H1 (cell line): ENCODE data around the gene OBI1. TPM values are rescaled to one million over a fixed set of nuclear protein-coding genes. Genes with fewer than 3 reads are reported as not detected.
A peak's percentile ranks its signal among the peaks of the same experiment; 100 is the strongest.

Source experiments
- CTCF ChIA-PET: fragments of 300-600 bp; sonication (Branson Sonifier 250); formaldehyde crosslinking; loops from one replicate; lab custom pipeline; 2021; ENCODE audit not compliant: partially characterized antibody; lab: Charles Lee
- POLR2A ChIA-PET: fragments of 300-600 bp; sonication (Branson Sonifier 250); formaldehyde crosslinking; loops from one replicate; lab custom pipeline; 2021; ENCODE audit warnings: inconsistent platforms; ENCODE audit not compliant: partially characterized antibody; lab: Charles Lee
- DNase-seq, 2 experiments: peaks; one replicate each; pipeline versions ENCODE4 v3.0.0 to v3.0.0-alpha.2; 2010 to 2022; ENCODE audit warnings: low spot score in 2 of 2, low read depth in 1 of 2, mixed read lengths in 1 of 2
- FAIRE-seq: peaks from 2 replicates; lab custom pipeline; 2011; peaks lifted over from hg19 to GRCh38; lab: Jason Lieb, UNC
- H2AFZ ChIP-seq: 2 replicates; pipeline ENCODE4 v1.8.1; 2012; ENCODE audit warnings: low read length, inconsistent platforms
- H2AK5ac ChIP-seq: 2 replicates; pipeline ENCODE4 v1.6.1; 2013; ENCODE audit warnings: low read depth, low read length
- H2BK120ac ChIP-seq: replicated peaks from 2 replicates; pipeline ENCODE3; 2013; ENCODE audit warnings: low read depth, low read length, inconsistent platforms
- H2BK12ac ChIP-seq: 2 replicates; pipeline ENCODE4 v1.6.1; 2013; ENCODE audit warnings: low read depth, low read length
- H2BK15ac ChIP-seq: 2 replicates; pipeline ENCODE4 v1.6.1; 2013; ENCODE audit warnings: low read length
- H2BK20ac ChIP-seq: 2 replicates; pipeline ENCODE4 v1.6.1; 2013; ENCODE audit warnings: low read length
- H2BK5ac ChIP-seq: 2 replicates; pipeline ENCODE4 v1.6.1; 2013; ENCODE audit warnings: low read depth, low read length
- H3K14ac ChIP-seq: 2 replicates; pipeline ENCODE4 v1.6.1; 2013; ENCODE audit warnings: inconsistent platforms; ENCODE audit not compliant: insufficient read length
- H3K18ac ChIP-seq: 2 replicates; pipeline ENCODE4 v1.6.1; 2013; ENCODE audit warnings: low read length; ENCODE audit errors: extremely low read depth
- H3K23ac ChIP-seq: 2 replicates; pipeline ENCODE4 v1.6.1; 2013; ENCODE audit warnings: inconsistent platforms; ENCODE audit not compliant: insufficient read length
- H3K23me2 ChIP-seq: 2 replicates; pipeline ENCODE4 v1.6.1; 2013; ENCODE audit warnings: low read depth, low read length
- H3K27ac ChIP-seq: 2 replicates; pipeline ENCODE4 v1.6.1; 2011; ENCODE audit warnings: low read depth, low read length, inconsistent platforms
- H3K27me3 ChIP-seq, 4 experiments: replicated peaks in 1 of 4; 1 replicate in 1 of 4; 2 replicates in 3 of 4; pipeline versions ENCODE4 v1.6.1 to v1.8.1; 2011 to 2013; ENCODE audit warnings: low read length in 3 of 4, mild to moderate bottlenecking in 3 of 4, inconsistent platforms in 2 of 4, mixed read lengths in 2 of 4, moderate library complexity in 1 of 4; ENCODE audit not compliant: control insufficient read depth in 3 of 4, insufficient read depth in 3 of 4; ENCODE audit errors: extremely low read depth in 1 of 4
- H3K36me3 ChIP-seq, 4 experiments: 2 replicates each; pipeline versions ENCODE4 v1.6.1 to v1.8.1; 2011 to 2013; ENCODE audit warnings: mild to moderate bottlenecking in 4 of 4, low read length in 3 of 4, moderate library complexity in 2 of 4, control low read depth in 1 of 4, inconsistent platforms in 1 of 4; ENCODE audit not compliant: insufficient read depth in 4 of 4, control insufficient read depth in 2 of 4
- H3K4ac ChIP-seq: replicated peaks from 2 replicates; pipeline ENCODE3; 2013; ENCODE audit warnings: low read length, low read depth, mixed read lengths, inconsistent platforms; ENCODE audit not compliant: insufficient read length
- H3K4me1 ChIP-seq, 4 experiments: replicated peaks in 1 of 4; 1 replicate in 1 of 4; 2 replicates in 3 of 4; pipeline versions ENCODE4 v1.6.1 to v1.8.1; 2011 to 2013; ENCODE audit warnings: low read length in 3 of 4, inconsistent platforms in 2 of 4, mixed read lengths in 1 of 4; ENCODE audit not compliant: insufficient read depth in 4 of 4, control insufficient read depth in 3 of 4
- H3K4me2 ChIP-seq, 2 experiments: 2 replicates each; pipeline versions ENCODE4 v1.6.1 to v1.8.1; 2011 to 2013; ENCODE audit warnings: low read depth in 2 of 2, low read length in 2 of 2, control low read depth in 1 of 2, inconsistent platforms in 1 of 2, mild to moderate bottlenecking in 1 of 2; ENCODE audit not compliant: insufficient read depth in 1 of 2
- H3K4me3 ChIP-seq, 4 experiments: fragments of 200-600, 300-600 bp in 1 of 4; sonication (generic), shearing (Covaris generic), sonication (Bioruptor Twin) in 1 of 4; 2 replicates each; pipeline versions ENCODE4 v1.5.1 to v1.8.1; 2011 to 2016; ENCODE audit warnings: low read length in 4 of 4, low read depth in 3 of 4, control low read depth in 2 of 4, inconsistent platforms in 2 of 4, mild to moderate bottlenecking in 2 of 4, mixed read lengths in 1 of 4, moderate library complexity in 1 of 4; ENCODE audit not compliant: insufficient read depth in 2 of 4; ENCODE audit errors: extremely low read depth in 1 of 4
- H3K56ac ChIP-seq: replicated peaks from 2 replicates; pipeline ENCODE3; 2013; ENCODE audit warnings: low read depth, mild to moderate bottlenecking, mixed read lengths, low read length, inconsistent platforms; ENCODE audit not compliant: insufficient read length
- H3K79me1 ChIP-seq: 2 replicates; pipeline ENCODE4 v1.6.1; 2013; ENCODE audit warnings: low read depth, low read length, control low read depth
- H3K79me2 ChIP-seq, 2 experiments: 2 replicates each; pipeline versions ENCODE4 v1.6.1 to v1.8.1; 2012 to 2013; ENCODE audit warnings: low read length in 2 of 2, mild to moderate bottlenecking in 2 of 2, inconsistent platforms in 1 of 2; ENCODE audit not compliant: insufficient read depth in 2 of 2, control insufficient read depth in 1 of 2
- H3K9ac ChIP-seq, 4 experiments: replicated peaks in 1 of 4; 1 replicate in 1 of 4; 2 replicates in 3 of 4; pipeline versions ENCODE4 v1.6.1 to v1.8.1; 2011 to 2013; ENCODE audit warnings: low read depth in 3 of 4, low read length in 3 of 4, control low read depth in 2 of 4, mild to moderate bottlenecking in 2 of 4, moderate library complexity in 2 of 4, inconsistent platforms in 1 of 4; ENCODE audit errors: extremely low read depth in 1 of 4
- H3K9me3 ChIP-seq, 2 experiments: 2 replicates each; pipeline versions ENCODE4 v1.6.1 to v1.8.1; 2012 to 2013; ENCODE audit warnings: mild to moderate bottlenecking in 2 of 2, moderate library complexity in 2 of 2, control low read depth in 1 of 2, inconsistent platforms in 1 of 2, low read depth in 1 of 2, low read length in 1 of 2, mixed read lengths in 1 of 2; ENCODE audit not compliant: insufficient read depth in 2 of 2
- H4K20me1 ChIP-seq, 2 experiments: replicated peaks in 1 of 2; 2 replicates each; pipeline versions ENCODE3 to v1.8.1; 2011 to 2013; ENCODE audit warnings: inconsistent platforms in 2 of 2, low read length in 2 of 2, mild to moderate bottlenecking in 1 of 2; ENCODE audit not compliant: insufficient read depth in 2 of 2, control insufficient read depth in 1 of 2
- H4K5ac ChIP-seq: 2 replicates; pipeline ENCODE4 v1.6.1; 2013; ENCODE audit warnings: low read length, low read depth, mixed read lengths, inconsistent platforms; ENCODE audit not compliant: insufficient read length
- H4K8ac ChIP-seq: 2 replicates; pipeline ENCODE4 v1.8.0; 2013; ENCODE audit warnings: mild to moderate bottlenecking, moderate library complexity, low read length, inconsistent platforms; ENCODE audit not compliant: insufficient read depth; ENCODE audit errors: extremely low read depth
- H4K91ac ChIP-seq: replicated peaks from 2 replicates; pipeline ENCODE3; 2013; ENCODE audit warnings: low read length, mixed read lengths, inconsistent platforms; ENCODE audit not compliant: insufficient read length
- ASH2L ChIP-seq: fragments of 200-600, 300-600 bp; sonication (generic); IDR thresholded peaks from one replicate; pipeline ENCODE4 v1.7.1; 2017; ENCODE audit warnings: low read length
- CHD1 ChIP-seq: IDR thresholded peaks from 2 replicates; pipeline ENCODE4 v1.6.1; 2012; ENCODE audit warnings: low read depth, low read length, improper control_type of control experiment
- EZH2 ChIP-seq: fragments of 200-600 bp; sonication (generic); IDR thresholded peaks from 2 replicates; pipeline ENCODE4 v1.7.1; 2012; ENCODE audit warnings: low read depth, mild to moderate bottlenecking, moderate library complexity, low read length, inconsistent platforms; ENCODE audit not compliant: severe bottlenecking
- FOSL1 ChIP-seq: IDR thresholded peaks from 2 replicates; pipeline ENCODE4 v1.6.1; 2011; ENCODE audit warnings: mild to moderate bottlenecking, low read depth, low read length, moderate library complexity; ENCODE audit not compliant: insufficient read depth
- POU5F1 ChIP-seq: IDR thresholded peaks from 2 replicates; pipeline ENCODE4 v1.6.1; 2011; ENCODE audit warnings: low read depth, mild to moderate bottlenecking, low read length, moderate library complexity
- RAD21 ChIP-seq, 2 experiments: IDR thresholded peaks in 1 of 2; conservative IDR thresholded peaks in 1 of 2; 2 replicates each; pipeline ENCODE4 v1.6.1; 2011; ENCODE audit warnings: low read depth in 2 of 2, low read length in 2 of 2, improper control_type of control experiment in 1 of 2, inconsistent platforms in 1 of 2, mild to moderate bottlenecking in 1 of 2, moderate library complexity in 1 of 2
- SIN3A ChIP-seq, 2 experiments: IDR thresholded peaks in 1 of 2; conservative IDR thresholded peaks in 1 of 2; 2 replicates each; pipeline ENCODE4 v1.6.1; 2011 to 2012; ENCODE audit warnings: low read length in 2 of 2, improper control_type of control experiment in 1 of 2, low read depth in 1 of 2, mild to moderate bottlenecking in 1 of 2
- SUZ12 ChIP-seq: fragments of 200-600 bp; sonication (generic); IDR thresholded peaks from 2 replicates; pipeline ENCODE4 v1.6.1; 2012; ENCODE audit warnings: mild to moderate bottlenecking, inconsistent platforms, low read length, moderate library complexity, mixed read lengths
- WGBS, 2 experiments: shearing (Covaris generic) in 1 of 2; methylation state at CpG; one replicate each; pipeline versions ENCODE4 v1.1.6 to v1.1.7; 2013 to 2015; ENCODE audit warnings: low lambda C conversion rate in 2 of 2, mixed read lengths in 2 of 2, inconsistent platforms in 1 of 2, low coverage in 1 of 2, missing lambda C conversion rate in 1 of 2; ENCODE audit not compliant: insufficient replicate concordance in 2 of 2, insufficient coverage in 1 of 2, insufficient read length in 1 of 2; ENCODE audit errors: extremely low coverage in 1 of 2, missing lambda C conversion rate in 1 of 2; 5-methylcytosine and 5-hydroxymethylcytosine counted together
- polyA plus RNA-seq, 7 experiments: library from polyadenylated mRNA; depleted of rRNA in 3 of 7; stranded (reverse) in 5 of 7; unstranded in 2 of 7; fragments of >200 nt in 5 of 7; fragments of 200-250 nt in 2 of 7; gene quantifications; 1 replicate in 5 of 7; 2 replicates in 1 of 7; 4 replicates in 1 of 7; pipeline versions ENCODE4 v1.2.1 to v1.2.3, GENCODE V29; 2011 to 2013; ENCODE audit warnings: missing spikeins in 2 of 7, mixed read lengths in 2 of 7
- total RNA-seq: library from RNA; stranded (reverse); fragmentation: NEBNext Ultra II Directional; extraction: Animal tissue kit (Norgen Biotek cat#: 25700); gene quantifications from 2 replicates; pipeline ENCODE4 v1.2.1, GENCODE V29; 2021

The OBI1 gene
- total and polyA plus RNA-seq, 2 of the 8 experiments (the other 6 are each of a cell fraction or from before 2014, with no cell fraction given): 7.1 to 14.3 TPM

DNA sequence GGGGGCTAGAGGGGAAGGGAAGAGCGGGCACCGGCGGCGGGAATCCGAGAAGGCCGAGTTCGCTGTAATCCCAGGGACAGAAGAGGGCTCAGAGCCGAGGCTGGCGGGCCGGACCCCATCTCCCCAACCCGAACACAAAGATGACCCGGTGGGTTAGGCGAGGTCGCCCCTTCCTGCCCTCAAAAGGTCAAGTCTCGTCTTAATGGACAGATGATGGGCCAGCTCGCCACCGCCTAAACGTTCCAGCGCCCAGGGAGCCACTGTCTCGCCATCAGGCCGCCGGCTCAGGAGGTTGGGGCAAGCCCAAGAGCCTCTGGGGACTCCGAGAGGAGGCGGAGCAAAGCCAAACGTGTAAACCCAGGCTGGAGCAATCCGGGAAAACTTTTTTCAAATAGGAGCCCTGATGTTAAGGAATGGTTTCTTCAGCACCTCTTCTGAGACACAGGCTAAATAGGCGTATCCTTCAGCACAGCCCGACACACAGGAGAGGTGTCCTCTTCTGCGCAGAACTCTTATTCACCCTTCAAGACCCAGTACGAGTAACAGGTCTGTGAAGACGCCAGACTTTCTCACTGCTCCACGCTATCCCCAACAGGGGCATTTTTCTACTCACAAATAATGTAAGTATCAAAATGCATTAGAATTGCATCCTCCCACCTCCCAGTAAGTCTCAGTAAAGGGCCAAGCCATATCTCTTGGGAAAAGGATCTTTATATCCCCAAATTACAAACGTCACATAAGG lies 49.3 kb downstream of the OBI1 start:
- Histone ChIP-seq H4K20me1 (peaks cover 7 to 24% of the 10 kb centered on the region in 2 experiments), H3K4ac (no peak overlapping the region), H2BK120ac (no peak overlapping the region), H4K8ac (no peak overlapping the region), H2BK15ac (no peak overlapping the region), H3K4me2 (peak overlapping the region; percentile 81 to 92), H3K4me3 (peak overlapping the region; percentile 35 to 63 (median 42); a peak in 7 of 8 replicates), H2BK5ac (no peak overlapping the region), H3K14ac (no peak overlapping the region), H3K27me3 (peaks cover 55 to 69% (median 67%) of the 10 kb centered on the region in 4 experiments), H3K4me1 (peaks cover 7 to 33% (median 14%) of the 10 kb centered on the region in 4 experiments), H3K23ac (no peak overlapping the region), H3K56ac (no peak overlapping the region), H3K18ac (no peak overlapping the region), H2BK20ac (no peak overlapping the region), H3K36me3 (peaks cover 0 to 3% (median 1%) of the 10 kb centered on the region in 4 experiments; a peak in 1 of 8 replicates), H3K79me2 (no peaks in the 10 kb centered on the region), H4K5ac (no peak overlapping the region), H2BK12ac (no peak overlapping the region), H3K9me3 (no peaks in the 10 kb centered on the region), H2AK5ac (no peak overlapping the region), H3K27ac (no peak overlapping the region), H3K79me1 (no peaks in the 10 kb centered on the region), H2AFZ (0 out of 2 replicates have a peak overlapping the region, but pooled peaks have one; percentile 60), H3K23me2 (peaks cover 14% of the 10 kb centered on the region; the same call in 1 of the 2 replicates), H3K9ac (no peak overlapping the region), H4K91ac (no peak overlapping the region)
- TF ChIP-seq SIN3A (conservative IDR thresholded peaks at IDR 0.05 in 1 of 2, IDR thresholded peaks at IDR 0.05 in 1 of 2; ENCODE audit: low read depth in 1 of 2, low read length in 2 of 2): no peak
- no peak for TF ChIP-seq FOSL1
- 0 out of 4 replicates have a peak, but pooled peaks of 1 of the 2 experiments have one; percentile 1 for TF ChIP-seq RAD21 (IDR thresholded peaks at IDR 0.05 in 1 of 2, conservative IDR thresholded peaks at IDR 0.05 in 1 of 2; ENCODE audit: low read depth in 2 of 2, low read length in 2 of 2)
- TF ChIP-seq EZH2: peak; percentile 91
- peak; percentile 29 for TF ChIP-seq ASH2L
- peak; percentile 88 for TF ChIP-seq SUZ12
- TF ChIP-seq POU5F1: no peak
- no peak for TF ChIP-seq CHD1
- no peak for FAIRE-seq
- CTCF ChIA-PET: interaction anchor here (4.4 kb wide), 1 partner anchor 23 kb away, joined by 12 read pairs; no protein-coding TSS in a partner anchor
- peak in 1 of 2 experiments; percentile 72 for DNase-seq
- 8% methylated on average over 26 of the region's 33 CpGs; no CpG with 5 or more reads in 1 of the 2 experiments for WGBS, 2 experiments
- POLR2A ChIA-PET: interaction anchor here (1.7 to 5.0 kb wide), 2 partner anchors 10 to 15 kb away, joined by 3 to 32 read pairs; no protein-coding TSS in a partner anchor
